ENCODE results near the gene GPR39. TPM values are rescaled to one million over a fixed set of nuclear protein-coding genes. Genes with fewer than 3 reads are reported as not detected.

The GPR39 gene
- total and polyA plus RNA-seq, 2 donors (not counting 1 experiment from before 2014, with no cell fraction given): not detected

DNA sequence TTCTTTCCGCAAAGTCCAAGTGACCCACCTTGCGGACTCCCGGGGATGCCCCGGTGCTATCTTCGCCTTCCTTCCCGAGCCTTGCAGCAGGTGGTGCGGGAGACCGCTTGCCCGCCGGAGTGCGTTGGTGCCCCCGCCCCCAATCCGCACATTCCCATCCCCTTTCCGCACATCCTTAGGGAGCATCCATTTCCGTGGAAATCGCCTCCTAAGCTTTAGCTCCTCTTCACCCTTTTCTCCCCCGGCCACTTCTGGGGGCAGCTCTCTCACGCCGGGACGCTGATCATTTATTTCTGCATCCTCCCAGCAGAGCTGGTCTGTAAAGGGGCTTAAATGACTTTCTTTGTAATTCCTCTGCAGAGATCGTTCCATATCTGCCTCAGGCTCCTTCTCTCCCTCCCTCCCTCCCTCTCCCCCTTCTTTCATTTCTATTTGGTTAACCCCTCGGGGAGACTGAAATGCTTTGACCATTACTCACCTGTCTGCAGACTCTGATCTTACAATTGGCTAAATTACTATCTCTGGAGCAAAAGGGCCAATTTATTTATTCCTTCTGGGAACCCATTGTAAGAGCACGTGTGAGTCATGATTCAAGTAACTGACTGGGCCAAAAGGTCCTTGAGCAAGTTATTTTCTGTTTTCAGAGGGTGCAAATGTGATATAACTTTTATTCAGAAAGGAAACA is 254.7 kb downstream of the GPR39 start:
- ATAC-seq (ENCODE audit: low read depth): no peak

GRCh38 chr2:132676999-132677398 is 260.4 kb downstream of the GPR39 start:
- ChIA-PET POLR2A (no interaction called here), CTCF (interaction anchor here (1.0 kb wide), 1 partner anchor 130 kb away, joined by 3 read pairs; no protein-coding TSS in a partner anchor)
- Histone ChIP-seq H3K9ac (ENCODE audit: low read length) (no peak overlapping the region), H3K4me1 (ENCODE audit: control insufficient read depth in 2 of 2, insufficient read depth in 2 of 2, low read length in 2 of 2) (no peaks in the 10 kb centered on the region), H3K36me3 (replicated peaks in 1 of 2; ENCODE audit: control extremely low read depth in 1 of 2, control insufficient read depth in 1 of 2, extremely low read depth in 1 of 2, insufficient read depth in 2 of 2, low read length in 1 of 2) (no peaks in the 10 kb centered on the region), H3K9me3 (ENCODE audit: control extremely low read depth in 1 of 3, control insufficient read depth in 2 of 3, insufficient read depth in 1 of 3, low read length in 2 of 3) (no peaks in the 10 kb centered on the region), H3K27ac (ENCODE audit: low read length in 2 of 2) (no peak overlapping the region), H2AFZ (ENCODE audit: insufficient read depth, low read depth, low read length, poor library complexity, severe bottlenecking) (no peak overlapping the region), H3K79me2 (ENCODE audit: control insufficient read depth, insufficient read depth, low read length) (no peaks in the 10 kb centered on the region), H3K4me3 (ENCODE audit: control extremely low read depth in 1 of 5, extremely low read depth in 1 of 5, insufficient read depth in 1 of 5, low read depth in 2 of 5, low read length in 4 of 5) (no peak overlapping the region), H4K20me1 (ENCODE audit: control insufficient read depth, insufficient read depth, low read length, poor library complexity, severe bottlenecking) (no peaks in the 10 kb centered on the region), H3K27me3 (replicated peaks in 1 of 4; ENCODE audit: control extremely low read depth in 1 of 4, control insufficient read depth in 3 of 4, insufficient read depth in 4 of 4, low read length in 3 of 4) (peaks cover 0 to 9% (median 0%) of the 10 kb centered on the region in 4 experiments), H3K4me2 (replicated peaks; ENCODE audit: low read depth, low read length, poor library complexity, severe bottlenecking) (no peak overlapping the region)
- no peak for ATAC-seq (ENCODE audit: low read depth)
- no peaks in the 10 kb centered on the region for H3K4me1 Mint-ChIP-seq
- peaks cover 23% of the 10 kb centered on the region for H3K27me3 Mint-ChIP-seq
- intact Hi-C loops (cut with micrococcal nuclease): no loop called here
- no peak for DNase-seq
- H3K4me3 Mint-ChIP-seq: no peak overlapping the region
- TF ChIP-seq EZH2 (IDR thresholded peaks at IDR 0.05; ENCODE audit: borderline replicate concordance, insufficient read depth, low read depth, low read length, poor library complexity, severe bottlenecking): no peak
- TF ChIP-seq, protein P1, sequence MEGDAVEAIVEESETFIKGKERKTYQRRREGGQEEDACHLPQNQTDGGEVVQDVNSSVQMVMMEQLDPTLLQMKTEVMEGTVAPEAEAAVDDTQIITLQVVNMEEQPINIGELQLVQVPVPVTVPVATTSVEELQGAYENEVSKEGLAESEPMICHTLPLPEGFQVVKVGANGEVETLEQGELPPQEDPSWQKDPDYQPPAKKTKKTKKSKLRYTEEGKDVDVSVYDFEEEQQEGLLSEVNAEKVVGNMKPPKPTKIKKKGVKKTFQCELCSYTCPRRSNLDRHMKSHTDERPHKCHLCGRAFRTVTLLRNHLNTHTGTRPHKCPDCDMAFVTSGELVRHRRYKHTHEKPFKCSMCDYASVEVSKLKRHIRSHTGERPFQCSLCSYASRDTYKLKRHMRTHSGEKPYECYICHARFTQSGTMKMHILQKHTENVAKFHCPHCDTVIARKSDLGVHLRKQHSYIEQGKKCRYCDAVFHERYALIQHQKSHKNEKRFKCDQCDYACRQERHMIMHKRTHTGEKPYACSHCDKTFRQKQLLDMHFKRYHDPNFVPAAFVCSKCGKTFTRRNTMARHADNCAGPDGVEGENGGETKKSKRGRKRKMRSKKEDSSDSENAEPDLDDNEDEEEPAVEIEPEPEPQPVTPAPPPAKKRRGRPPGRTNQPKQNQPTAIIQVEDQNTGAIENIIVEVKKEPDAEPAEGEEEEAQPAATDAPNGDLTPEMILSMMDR (IDR thresholded peaks at IDR 0.05): no peak
- no peaks in the 10 kb centered on the region for H3K9me3 Mint-ChIP-seq (ENCODE audit: insufficient read depth)
- no CpG with 5 or more reads among the region's 2 CpGs for WGBS (ENCODE audit: insufficient coverage)
- no peak overlapping the region for H3K27ac Mint-ChIP-seq

More for the DNA sequence above, 254.7 kb downstream of the GPR39 start:
- no peak overlapping the region for H3K4me2 ChIP-seq (replicated peaks; ENCODE audit: low read depth, low read length, poor library complexity, severe bottlenecking)
- Mint-ChIP-seq H3K27ac (no peak overlapping the region), H3K4me1 (peaks cover 9% of the 10 kb centered on the region), H3K9me3 (ENCODE audit: insufficient read depth) (no peaks in the 10 kb centered on the region), H3K27me3 (peaks cover 47% of the 10 kb centered on the region), H3K4me3 (peak overlapping the region; percentile 55)
- H3K9ac ChIP-seq (ENCODE audit: low read length): no peak overlapping the region
- DNase-seq: no peak
- no peak overlapping the region for H3K27ac ChIP-seq (ENCODE audit: low read length in 2 of 2)
- H3K27me3 ChIP-seq (replicated peaks in 1 of 4; ENCODE audit: control extremely low read depth in 1 of 4, control insufficient read depth in 3 of 4, insufficient read depth in 4 of 4, low read length in 3 of 4): peaks cover 0 to 38% (median 15%) of the 10 kb centered on the region in 4 experiments
- H2AFZ ChIP-seq (ENCODE audit: insufficient read depth, low read depth, low read length, poor library complexity, severe bottlenecking): no peak overlapping the region
- WGBS (ENCODE audit: insufficient coverage): 20% methylated on average over 21 of the region's 23 CpGs
- ChIA-PET POLR2A (no interaction called here), CTCF (no interaction called here)
- peaks cover 0 to 12% (median 0%) of the 10 kb centered on the region in 3 donors for H3K9me3 ChIP-seq (ENCODE audit: control extremely low read depth in 1 of 3, control insufficient read depth in 2 of 3, insufficient read depth in 1 of 3, low read length in 2 of 3)
- intact Hi-C loops (cut with micrococcal nuclease): no loop called here
- no peaks in the 10 kb centered on the region for H3K36me3 ChIP-seq (replicated peaks in 1 of 2; ENCODE audit: control extremely low read depth in 1 of 2, control insufficient read depth in 1 of 2, extremely low read depth in 1 of 2, insufficient read depth in 2 of 2, low read length in 1 of 2)
- no peaks in the 10 kb centered on the region for H3K79me2 ChIP-seq (ENCODE audit: control insufficient read depth, insufficient read depth, low read length)
- TF ChIP-seq, protein P1 (IDR thresholded peaks at IDR 0.05): no peak
- TF ChIP-seq EZH2 (IDR thresholded peaks at IDR 0.05; ENCODE audit: borderline replicate concordance, insufficient read depth, low read depth, low read length, poor library complexity, severe bottlenecking): no peak
- no peak overlapping the region for H3K4me3 ChIP-seq (ENCODE audit: control extremely low read depth in 1 of 5, extremely low read depth in 1 of 5, insufficient read depth in 1 of 5, low read depth in 2 of 5, low read length in 4 of 5)
- H3K4me1 ChIP-seq (ENCODE audit: control insufficient read depth in 2 of 2, insufficient read depth in 2 of 2, low read length in 2 of 2): no peaks in the 10 kb centered on the region
- no peaks in the 10 kb centered on the region for H4K20me1 ChIP-seq (ENCODE audit: control insufficient read depth, insufficient read depth, low read length, poor library complexity, severe bottlenecking)

Measured in B cell (primary cell).